Hepatocyte (in vitro differentiated cells): Measurements from ENCODE around the gene SCAF1.

Experiments
- CTCF ChIP-seq: fragments of 200-600 bp; sonication (generic); IDR thresholded peaks from 2 replicates; pipeline ENCODE4 v1.5.1; 2016; ENCODE audit warnings: antibody characterized with exemption, mild to moderate bottlenecking; ENCODE audit not compliant: poor library complexity
- EZH2 ChIP-seq: fragments of 200-600 bp; sonication (generic); IDR thresholded peaks from 2 replicates; pipeline ENCODE4 v1.6.1; 2016; ENCODE audit warnings: antibody characterized with exemption, mild to moderate bottlenecking, borderline replicate concordance

DNA sequence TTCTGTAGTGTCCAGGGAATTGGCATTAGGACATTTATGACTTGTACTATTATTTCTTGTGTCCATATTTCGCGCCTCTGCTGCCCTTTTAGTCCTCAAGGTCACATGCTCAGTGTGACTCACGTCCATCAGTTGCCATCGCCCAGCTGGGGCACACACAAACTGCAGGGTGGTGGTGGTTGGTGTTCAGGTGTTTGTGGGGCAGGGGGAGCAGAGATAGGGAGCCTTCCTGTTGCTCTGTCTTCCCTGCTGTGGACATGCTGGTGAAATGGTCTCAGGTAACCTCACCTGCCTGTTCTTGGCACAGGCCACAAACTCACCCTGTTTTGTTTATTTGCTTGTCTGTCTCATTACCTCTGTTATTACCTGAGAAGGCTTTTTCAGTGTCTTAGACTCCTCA is 28.6 kb upstream of the SCAF1 start:
- TF ChIP-seq CTCF (no peak), EZH2 (no peak)
